TTC549 (cell line): ENCODE measurements around the gene PXYLP1.

ENCODE experiments used
- FAIRE-seq: peaks from 2 replicates; lab custom pipeline; 2012; peaks lifted over from hg19 to GRCh38; lab: Jason Lieb, UNC

Gene PXYLP1

GRCh38 chr3:141229132-141229531 is 2.5 kb upstream of the PXYLP1 start:
- no peak for FAIRE-seq

DNA sequence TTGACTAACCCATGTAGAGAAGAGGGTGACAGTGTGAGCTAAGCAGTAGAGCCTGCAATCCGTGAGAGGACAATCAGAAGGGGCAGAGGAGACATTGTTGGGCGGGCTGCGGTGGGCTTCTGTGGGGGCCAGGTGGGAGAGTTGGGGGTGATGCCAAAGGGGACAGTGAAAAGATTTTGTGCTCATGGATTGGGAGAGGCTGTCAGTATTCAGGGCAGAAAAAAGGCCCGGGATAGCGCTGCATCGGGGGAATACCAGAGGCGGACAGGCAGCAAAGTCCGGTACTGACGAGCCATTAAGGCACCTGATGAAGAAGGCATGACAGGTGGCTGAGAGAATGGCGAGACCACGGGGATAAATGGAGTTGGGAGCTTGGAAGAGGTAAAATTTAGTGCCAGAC is 1.3 kb upstream of the PXYLP1 start:
- FAIRE-seq, result no peak

DNA sequence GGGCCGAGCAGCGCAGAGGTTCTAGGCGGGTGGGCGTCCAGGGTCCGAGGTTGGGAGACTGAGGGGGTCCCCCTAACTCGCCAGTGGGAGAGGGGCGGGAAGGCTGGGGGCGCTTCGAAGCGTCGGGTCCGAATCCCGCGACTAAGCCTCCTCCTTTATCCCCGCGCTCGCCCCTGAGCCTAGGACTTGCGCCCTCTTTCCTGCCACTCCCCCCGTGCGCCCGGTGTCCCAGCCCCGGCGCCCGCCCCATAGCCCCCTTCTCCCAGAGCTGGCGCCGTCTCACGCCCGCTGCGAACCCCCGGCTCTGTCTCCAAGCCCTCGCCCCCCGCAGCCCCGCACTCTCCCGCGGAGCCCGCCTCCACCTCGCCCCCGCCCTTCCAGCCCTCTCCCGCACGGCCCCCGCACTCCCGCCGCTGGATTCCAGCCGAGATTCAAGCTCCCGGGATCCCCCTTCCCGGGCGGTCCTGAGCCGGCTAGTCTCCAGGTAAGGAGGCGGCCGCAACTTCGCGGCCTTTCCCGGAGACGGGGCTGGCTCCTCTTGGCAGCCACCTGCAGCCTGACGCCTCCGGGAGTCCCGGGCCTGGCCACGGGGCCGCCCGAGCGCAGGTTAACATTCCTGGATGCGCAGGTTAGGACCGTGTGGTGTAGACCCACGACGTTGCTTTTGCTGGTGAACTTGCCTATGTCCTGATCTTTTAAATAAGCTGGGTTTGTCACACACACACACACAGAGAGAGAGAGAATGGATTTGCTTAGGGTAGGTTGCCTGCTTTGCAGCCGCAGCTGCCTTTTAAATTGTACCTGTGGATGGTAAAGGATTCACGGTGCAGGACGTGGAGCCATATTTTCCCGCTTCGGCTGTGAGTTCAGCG is 563 bp downstream of the PXYLP1 start:
- no peak for FAIRE-seq

DNA sequence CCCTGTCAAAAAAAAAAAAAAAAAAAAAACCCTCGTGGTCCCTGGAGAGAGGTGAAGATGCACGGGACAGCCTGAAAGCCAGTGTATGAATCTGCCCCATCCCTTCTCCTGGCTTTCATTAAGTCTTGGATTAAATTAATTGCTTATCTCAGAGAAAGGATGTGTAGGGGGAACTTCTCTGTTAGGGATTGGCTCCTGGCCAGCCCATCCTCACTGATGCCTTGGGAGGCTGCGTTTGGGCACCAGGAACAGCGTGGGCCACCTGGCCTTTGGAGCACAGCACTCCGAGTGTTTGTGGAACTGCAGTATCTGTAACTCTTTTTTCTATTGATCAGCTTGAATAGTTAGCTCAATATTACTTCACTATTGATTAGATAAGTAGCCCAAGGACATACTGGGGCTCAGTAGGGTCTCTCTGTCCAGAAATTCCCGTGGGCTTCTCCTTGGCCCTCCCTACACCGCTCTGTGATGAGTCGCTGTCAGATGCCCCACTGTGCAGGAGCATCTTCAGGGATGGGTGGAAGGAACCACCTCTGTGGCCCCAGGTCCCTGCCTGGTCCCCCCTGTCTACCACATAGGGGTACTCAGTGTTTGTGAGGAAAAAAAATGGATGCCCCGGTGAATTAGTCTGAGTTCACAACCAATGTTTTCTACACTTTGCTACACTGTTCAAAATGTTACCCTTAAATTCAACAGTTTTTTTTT is 2.0 kb downstream of the PXYLP1 start:
- FAIRE-seq, result no peak

- no peak for FAIRE-seq
Measured at GRCh38 chr3:141234283-141234682, 2.7 kb downstream of the PXYLP1 start.

DNA sequence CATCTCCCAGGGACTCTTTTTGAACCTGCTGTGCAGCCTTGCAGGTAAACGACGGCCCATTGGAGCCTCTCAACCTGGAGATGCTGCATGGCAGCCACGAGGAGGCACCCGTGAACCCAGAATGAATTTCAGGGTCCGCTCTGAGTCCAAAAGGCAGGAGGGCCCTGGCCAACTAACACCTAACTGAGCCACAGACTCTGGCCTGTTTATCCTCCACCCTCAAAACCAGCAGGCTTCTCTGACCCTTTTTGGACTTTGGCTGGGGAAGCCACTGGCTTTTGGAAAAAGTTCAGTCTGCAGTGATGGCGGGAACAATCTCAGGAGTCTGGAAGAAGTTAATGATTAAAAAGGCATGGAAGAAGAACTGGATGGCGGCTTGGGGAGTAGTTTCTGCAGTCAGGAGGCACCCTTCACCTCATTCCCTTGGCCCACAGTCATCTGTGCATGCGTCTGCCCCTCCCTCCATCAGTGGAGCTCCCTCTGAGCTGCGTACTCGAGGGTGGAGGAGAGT is 4.1 kb downstream of the PXYLP1 start:
- no peak for FAIRE-seq

- FAIRE-seq, result no peak
Measured at GRCh38 chr3:141236361-141236760, 4.7 kb downstream of the PXYLP1 start.

DNA sequence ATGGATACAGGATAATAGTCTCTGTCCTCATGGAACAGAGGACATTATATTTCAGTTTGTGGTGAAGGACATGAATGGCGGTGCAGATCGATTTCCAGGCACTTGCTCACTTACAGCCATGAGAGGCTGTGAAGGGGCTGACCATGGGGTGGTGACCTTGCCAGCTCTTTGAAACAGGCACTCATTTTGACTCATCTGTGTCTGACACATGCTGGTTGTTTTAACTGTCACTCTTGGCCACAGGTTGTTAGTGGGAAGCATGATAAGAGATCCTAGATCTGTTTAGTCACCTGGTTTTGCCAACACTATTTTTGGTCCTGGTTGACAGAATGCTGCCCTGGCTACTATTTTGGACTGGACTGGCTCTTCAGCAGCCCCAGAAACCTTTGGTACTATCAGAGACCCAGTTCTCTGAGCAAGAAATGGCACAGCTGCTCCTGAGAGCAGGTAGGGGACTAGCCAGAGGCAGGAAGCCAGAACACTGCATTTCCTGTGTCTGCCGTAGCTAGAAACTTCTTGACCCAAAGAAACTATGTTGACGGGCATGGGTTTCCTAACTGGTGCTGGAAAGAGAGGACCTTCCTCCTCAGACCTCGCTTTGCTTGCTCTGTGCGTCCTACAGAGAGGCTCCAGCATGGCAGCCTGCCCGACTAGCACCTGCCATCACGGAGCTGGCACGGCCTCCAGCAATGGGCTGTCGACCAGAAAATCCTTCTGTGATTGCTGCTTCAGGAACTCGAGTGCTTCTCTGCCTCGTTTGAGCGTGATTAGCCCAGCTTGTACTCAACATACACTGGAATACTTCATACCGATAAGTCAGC is 6.3 kb downstream of the PXYLP1 start:
- no peak for FAIRE-seq

GRCh38 chr3:141239511-141240281 is 8.1 kb downstream of the PXYLP1 start:
- FAIRE-seq, result no peak

DNA sequence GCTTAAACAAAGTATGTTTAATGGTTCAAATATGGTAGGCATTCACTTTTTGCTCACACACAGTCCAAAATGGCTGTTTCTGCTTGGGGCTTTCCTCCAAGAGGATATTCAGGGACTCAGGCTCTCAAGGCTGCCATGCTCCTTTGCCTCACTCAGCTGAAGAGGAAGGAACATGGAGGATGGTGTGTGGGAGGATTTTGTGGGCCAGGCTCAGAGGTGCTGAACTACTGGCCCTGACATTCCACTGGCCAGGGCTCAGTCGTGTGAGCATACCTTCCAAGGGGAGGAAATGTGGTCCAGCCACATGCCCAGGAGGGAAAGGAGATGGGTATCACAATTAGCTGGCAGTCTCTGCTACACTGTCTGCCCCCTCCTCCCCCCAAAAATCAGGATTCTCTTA is 8.7 kb downstream of the PXYLP1 start:
- no peak for FAIRE-seq

DNA sequence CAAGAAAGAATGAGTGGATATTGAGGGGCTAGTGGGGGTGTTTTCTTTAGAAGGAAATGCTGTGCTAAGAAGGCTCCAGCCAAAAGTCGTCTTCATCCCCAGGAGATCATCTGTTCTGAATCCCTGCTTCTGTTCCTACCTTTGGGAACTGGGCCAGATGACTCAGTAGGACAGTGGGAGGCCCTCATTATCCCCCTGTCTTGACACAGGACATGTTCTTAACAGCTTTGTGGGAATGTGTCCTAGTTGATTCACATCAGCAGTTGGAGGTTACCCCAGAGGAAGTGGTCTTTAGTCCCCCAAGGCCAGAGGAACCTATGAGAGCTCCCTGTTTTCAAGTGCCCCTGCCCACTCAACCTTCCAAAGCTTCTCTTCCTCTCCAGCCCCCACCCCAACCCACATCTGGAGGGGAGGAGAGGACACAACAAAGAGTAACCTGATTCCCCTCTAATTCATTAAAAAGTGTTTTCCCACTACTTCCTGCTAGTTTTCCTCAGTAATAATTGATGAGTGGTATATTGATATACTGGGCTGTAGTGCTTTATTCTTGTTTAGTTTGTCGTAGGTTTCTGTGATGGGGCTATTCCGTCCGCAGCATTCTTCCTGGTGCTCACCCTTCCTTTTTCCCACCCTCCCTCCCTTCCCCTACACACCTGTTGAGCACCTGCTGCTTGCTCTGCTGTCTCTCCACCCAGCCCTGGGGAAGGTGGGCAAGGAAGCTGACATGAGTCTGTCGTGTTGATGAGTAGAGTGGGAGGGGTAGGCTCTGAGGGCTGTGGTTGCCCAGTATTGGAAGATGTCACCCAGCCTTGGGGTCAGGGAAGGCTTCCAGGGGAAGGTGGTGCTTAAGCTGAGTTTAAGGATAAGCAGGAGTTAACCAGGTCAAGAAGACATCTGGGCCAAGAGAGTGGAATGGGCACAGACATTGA is 9.3 kb downstream of the PXYLP1 start:
- FAIRE-seq, result no peak

- FAIRE-seq, result no peak
Measured at GRCh38 chr3:141241616-141242376, 10.2 kb downstream of the PXYLP1 start.

DNA sequence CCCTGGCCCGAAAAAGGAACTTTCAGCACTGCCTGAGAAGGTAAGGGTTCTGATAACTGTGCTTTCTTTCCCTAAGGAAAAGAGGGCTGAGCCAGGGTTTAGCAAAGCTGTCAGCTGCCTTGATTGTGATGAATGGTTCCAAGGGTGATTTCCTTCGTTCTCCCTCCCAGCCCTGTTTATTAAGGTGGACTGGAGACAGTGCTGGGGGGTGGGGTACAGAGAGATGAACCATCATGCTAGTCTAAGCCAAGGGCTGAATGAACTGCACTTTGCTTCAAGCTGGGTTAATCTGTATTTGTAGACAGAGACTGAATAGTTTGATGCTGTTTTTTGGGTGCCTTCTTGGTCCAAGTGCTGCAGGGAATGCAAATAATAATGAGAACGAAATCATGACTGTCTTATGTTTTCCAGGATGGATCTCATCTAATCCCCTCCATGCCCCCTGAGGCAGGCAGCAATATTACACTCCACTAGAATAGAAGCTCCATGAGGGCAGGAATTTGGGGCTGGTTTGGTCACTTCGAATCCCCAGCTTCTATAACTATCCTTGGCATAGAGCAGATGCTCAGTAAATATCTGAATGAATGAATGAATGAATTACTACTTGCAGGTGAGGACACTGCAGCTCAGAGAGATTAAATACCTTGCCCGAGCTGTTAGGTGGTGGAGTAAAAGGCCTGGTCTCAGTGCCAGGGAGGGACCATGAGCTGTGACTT is 10.9 kb downstream of the PXYLP1 start:
- FAIRE-seq, result no peak

DNA sequence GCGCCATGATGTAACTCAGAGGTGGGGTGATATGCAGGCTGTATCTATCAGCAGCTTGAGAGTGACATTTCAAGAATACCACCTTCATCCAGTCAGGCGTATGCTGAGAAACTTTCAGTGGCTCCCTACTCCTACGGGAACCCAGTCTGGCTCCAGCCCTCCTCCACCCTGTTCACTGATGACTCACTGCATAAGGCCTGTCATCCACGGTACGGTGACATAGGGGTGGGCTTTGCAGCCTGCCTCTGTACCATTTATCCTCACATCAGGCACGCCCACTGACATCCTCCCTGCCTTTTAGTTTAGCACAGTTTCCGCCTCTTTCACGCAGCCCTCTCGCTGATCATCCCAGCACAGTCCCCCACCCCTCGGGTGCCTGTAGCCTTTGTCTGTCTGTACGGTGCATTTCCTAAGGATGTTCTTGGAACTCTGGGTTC is 11.7 kb downstream of the PXYLP1 start:
- no peak for FAIRE-seq

GRCh38 chr3:141246224-141246957 is 14.8 kb downstream of the PXYLP1 start:
- no peak for FAIRE-seq

DNA sequence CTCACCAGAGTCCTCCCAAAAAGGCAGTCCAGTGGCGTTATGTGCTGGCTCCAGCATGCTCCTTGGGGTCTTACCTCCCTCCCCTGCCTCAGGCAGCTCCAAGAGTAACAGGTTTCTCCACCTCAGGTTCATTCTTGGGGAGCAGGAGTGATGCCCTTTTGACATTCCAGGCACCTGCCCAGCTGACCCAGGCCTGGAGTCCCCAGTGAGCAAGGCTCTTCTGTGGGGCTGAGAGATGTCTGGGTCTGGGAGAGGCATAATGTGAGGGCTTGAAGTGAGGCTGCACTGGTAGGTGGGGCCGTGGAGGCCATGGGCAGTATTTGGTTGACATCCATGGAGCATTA is 15.3 kb downstream of the PXYLP1 start:
- FAIRE-seq, result no peak

DNA sequence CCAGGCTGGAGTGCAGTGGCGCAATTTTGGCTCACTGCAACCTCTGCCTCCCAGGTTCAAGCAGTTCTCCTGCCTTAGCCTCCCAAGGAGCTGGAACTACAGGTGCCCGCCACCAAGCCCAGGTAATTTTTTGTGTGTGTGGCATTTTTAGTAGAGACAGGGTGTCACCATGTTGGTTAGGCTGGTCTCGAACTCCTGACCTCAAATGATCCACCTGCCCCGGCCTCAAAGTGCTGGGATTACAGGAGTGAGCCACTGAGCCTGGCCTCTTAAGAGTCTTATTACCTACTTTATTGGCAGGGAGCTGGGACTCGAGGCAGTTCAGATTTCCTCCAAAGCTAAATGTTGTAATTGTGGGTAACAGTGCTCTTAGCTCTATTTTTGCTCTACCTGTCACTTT is 16.4 kb downstream of the PXYLP1 start:
- no peak for FAIRE-seq

- no peak for FAIRE-seq
Measured at GRCh38 chr3:141249041-141249440, 17.4 kb downstream of the PXYLP1 start.

- FAIRE-seq, result no peak
Measured at GRCh38 chr3:141250342-141250741, 18.7 kb downstream of the PXYLP1 start.
